Fibroblast of lung (primary cell): ENCODE measurements around the gene MPPED2. TPM values are rescaled to one million over a fixed set of nuclear protein-coding genes. Genes with fewer than 3 reads are reported as not detected.

Experiments
- DNase-seq, 2 donors: peaks; one replicate each; pipeline versions ENCODE4 v3.0.0 to v3.0.0-alpha.2; 2010; ENCODE audit warnings: low read depth in 2 of 2
- H2AFZ ChIP-seq: 2 replicates; pipeline ENCODE4 v1.5.1; 2012; ENCODE audit warnings: low read length, control low read depth, inconsistent platforms
- H3K27ac ChIP-seq: 2 replicates; pipeline ENCODE4 v1.5.1; 2011; ENCODE audit warnings: low read length, control low read depth; ENCODE audit not compliant: insufficient read depth
- H3K27me3 ChIP-seq: 2 replicates; pipeline ENCODE4 v1.5.1; 2011; ENCODE audit warnings: mild to moderate bottlenecking, low read length; ENCODE audit not compliant: control insufficient read depth, insufficient read depth
- H3K36me3 ChIP-seq: 2 replicates; pipeline ENCODE4 v1.5.1; 2011; ENCODE audit warnings: low read length; ENCODE audit not compliant: control insufficient read depth, insufficient read depth
- H3K4me1 ChIP-seq: 2 replicates; pipeline ENCODE4 v1.5.1; 2011; ENCODE audit warnings: low read length; ENCODE audit not compliant: control insufficient read depth, insufficient read depth; ENCODE audit errors: extremely low read depth
- H3K4me2 ChIP-seq: 2 replicates; pipeline ENCODE4 v1.5.1; 2011; ENCODE audit warnings: low read length, control low read depth; ENCODE audit not compliant: insufficient read depth; ENCODE audit errors: extremely low read depth
- H3K4me3 ChIP-seq, 4 experiments: fragments of 200-600 bp in 1 of 4; sonication (generic) in 1 of 4; replicated peaks in 1 of 4; 2 replicates each; pipeline ENCODE4 v1.5.1; 2011 to 2016; ENCODE audit warnings: low read length in 4 of 4, low read depth in 3 of 4, mild to moderate bottlenecking in 3 of 4, control low read depth in 2 of 4, inconsistent platforms in 1 of 4, mixed read lengths in 1 of 4; ENCODE audit not compliant: insufficient read depth in 1 of 4; ENCODE audit errors: control extremely low read depth in 1 of 4
- H3K79me2 ChIP-seq: 2 replicates; pipeline ENCODE4 v1.5.1; 2012; ENCODE audit warnings: mild to moderate bottlenecking, low read length, inconsistent platforms; ENCODE audit not compliant: control insufficient read depth, insufficient read depth
- H3K9ac ChIP-seq: 2 replicates; pipeline ENCODE4 v1.5.1; 2011; ENCODE audit warnings: mild to moderate bottlenecking, low read length, control low read depth; ENCODE audit not compliant: insufficient read depth
- H3K9me3 ChIP-seq: 2 replicates; pipeline ENCODE4 v1.5.1; 2012; ENCODE audit warnings: low read depth, low read length; ENCODE audit not compliant: control insufficient read depth, insufficient read depth
- H4K20me1 ChIP-seq: 2 replicates; pipeline ENCODE4 v1.5.1; 2011; ENCODE audit warnings: low read length; ENCODE audit not compliant: control insufficient read depth, insufficient read depth; ENCODE audit errors: extremely low read depth
- EZH2 ChIP-seq: IDR thresholded peaks from 2 replicates; pipeline ENCODE4 v1.5.1; 2012; ENCODE audit warnings: low read length, control low read depth, mild to moderate bottlenecking; ENCODE audit errors: missing control alignments
- polyA plus RNA-seq, 2 donors: library from polyadenylated mRNA; depleted of rRNA in 1 of 2; stranded (reverse) in 1 of 2; unstranded in 1 of 2; fragments of >200 nt; gene quantifications; 2 replicates each; pipeline ENCODE4 v1.2.1, GENCODE V29; 2011 to 2012; ENCODE audit warnings: missing spikeins in 1 of 2
- total RNA-seq: library from RNA; depleted of rRNA; stranded (reverse); fragments of >200 nt; gene quantifications from 2 replicates; pipeline ENCODE4 v1.2.1, GENCODE V29; 2014
- TF ChIP-seq, protein P1 (sequence below), 2 donors: IDR thresholded peaks in 1 of 2; conservative IDR thresholded peaks in 1 of 2; 1 replicate in 1 of 2; 2 replicates in 1 of 2; pipeline ENCODE4 v1.5.1; 2011 to 2012; ENCODE audit warnings: low read length in 2 of 2, control low read depth in 1 of 2, inconsistent platforms in 1 of 2, low read depth in 1 of 2, mild to moderate bottlenecking in 1 of 2

MPPED2 gene
- total and polyA plus RNA-seq, 2 donors (not counting 1 experiment from before 2014, with no cell fraction given), result under 0.01 to 0.02 TPM

GRCh38 chr11:30583476-30584280, 2.5 kb downstream of the MPPED2 start:
- no peak overlapping the region for H3K9ac ChIP-seq
- H3K9me3 ChIP-seq, result no peaks in the 10 kb centered on the region
- no peaks in the 10 kb centered on the region for H3K79me2 ChIP-seq
- DNase-seq, result no peak
- H4K20me1 ChIP-seq, result no peaks in the 10 kb centered on the region
- H3K4me1 ChIP-seq, result no peaks in the 10 kb centered on the region
- no peaks in the 10 kb centered on the region for H3K36me3 ChIP-seq
- H3K4me3 ChIP-seq, result no peak overlapping the region
- H2AFZ ChIP-seq, result no peak overlapping the region
- H3K27me3 ChIP-seq, result peaks cover 14% of the 10 kb centered on the region
- no peak overlapping the region for H3K27ac ChIP-seq
- H3K4me2 ChIP-seq, result no peak overlapping the region
- no peak for TF ChIP-seq EZH2
- TF ChIP-seq, protein P1, sequence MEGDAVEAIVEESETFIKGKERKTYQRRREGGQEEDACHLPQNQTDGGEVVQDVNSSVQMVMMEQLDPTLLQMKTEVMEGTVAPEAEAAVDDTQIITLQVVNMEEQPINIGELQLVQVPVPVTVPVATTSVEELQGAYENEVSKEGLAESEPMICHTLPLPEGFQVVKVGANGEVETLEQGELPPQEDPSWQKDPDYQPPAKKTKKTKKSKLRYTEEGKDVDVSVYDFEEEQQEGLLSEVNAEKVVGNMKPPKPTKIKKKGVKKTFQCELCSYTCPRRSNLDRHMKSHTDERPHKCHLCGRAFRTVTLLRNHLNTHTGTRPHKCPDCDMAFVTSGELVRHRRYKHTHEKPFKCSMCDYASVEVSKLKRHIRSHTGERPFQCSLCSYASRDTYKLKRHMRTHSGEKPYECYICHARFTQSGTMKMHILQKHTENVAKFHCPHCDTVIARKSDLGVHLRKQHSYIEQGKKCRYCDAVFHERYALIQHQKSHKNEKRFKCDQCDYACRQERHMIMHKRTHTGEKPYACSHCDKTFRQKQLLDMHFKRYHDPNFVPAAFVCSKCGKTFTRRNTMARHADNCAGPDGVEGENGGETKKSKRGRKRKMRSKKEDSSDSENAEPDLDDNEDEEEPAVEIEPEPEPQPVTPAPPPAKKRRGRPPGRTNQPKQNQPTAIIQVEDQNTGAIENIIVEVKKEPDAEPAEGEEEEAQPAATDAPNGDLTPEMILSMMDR (conservative IDR thresholded peaks at IDR 0.05 in 1 of 2, IDR thresholded peaks at IDR 0.05 in 1 of 2; ENCODE audit: low read depth in 1 of 2, low read length in 2 of 2), result no peak

- Histone ChIP-seq H3K36me3 (no peaks in the 10 kb centered on the region), H3K9me3 (no peaks in the 10 kb centered on the region), H3K79me2 (no peaks in the 10 kb centered on the region), H3K27me3 (peaks cover 14% of the 10 kb centered on the region), H3K27ac (no peak overlapping the region), H3K4me3 (no peak overlapping the region), H3K4me2 (no peak overlapping the region), H3K4me1 (no peaks in the 10 kb centered on the region), H2AFZ (no peak overlapping the region), H4K20me1 (no peaks in the 10 kb centered on the region), H3K9ac (no peak overlapping the region)
- TF ChIP-seq, protein P1 (conservative IDR thresholded peaks at IDR 0.05 in 1 of 2, IDR thresholded peaks at IDR 0.05 in 1 of 2; ENCODE audit: low read depth in 1 of 2, low read length in 2 of 2), result no peak
- no peak for DNase-seq
These were observed 3.4 kb downstream of the MPPED2 start for GRCh38 chr11:30582726-30583125.

GRCh38 chr11:30581675-30582074, 4.5 kb downstream of the MPPED2 start:
- Histone ChIP-seq H3K4me2 (no peak overlapping the region), H2AFZ (no peak overlapping the region), H3K9me3 (no peaks in the 10 kb centered on the region), H3K27me3 (peaks cover 14% of the 10 kb centered on the region), H3K9ac (no peak overlapping the region), H4K20me1 (no peaks in the 10 kb centered on the region), H3K4me3 (no peak overlapping the region), H3K4me1 (no peaks in the 10 kb centered on the region), H3K36me3 (no peaks in the 10 kb centered on the region), H3K79me2 (no peaks in the 10 kb centered on the region), H3K27ac (no peak overlapping the region)
- no peak for DNase-seq
- TF ChIP-seq EZH2, result no peak
- TF ChIP-seq, protein P1 (conservative IDR thresholded peaks at IDR 0.05 in 1 of 2, IDR thresholded peaks at IDR 0.05 in 1 of 2; ENCODE audit: low read depth in 1 of 2, low read length in 2 of 2), result no peak
